ENCODE results near the gene SLC4A2.
"Not testable (repeated sequence)": the region's sequence is repeated elsewhere in the genome, so short reads cannot be mapped to it uniquely, and the experiment has no call there.

The SLC4A2 gene

GRCh38 chr7:151024435-151025056, 34.8 kb upstream of the SLC4A2 start, which contains the start of gene ATG9B:
ATG9B (minus strand) TSS chr7:151024494; CDS start chr7:151024423, 71 bp downstream.
- no CpG with 5 or more reads among the region's 4 CpGs for WGBS, 2 donors (ENCODE audit: extremely low coverage in 2 of 2, insufficient read length in 2 of 2, insufficient replicate concordance in 1 of 2)
- Histone ChIP-seq H4K91ac (ENCODE audit: low read depth, low read length, poor library complexity) (no peak within 1 kb of the TSS), H3K9ac (ENCODE audit: low read depth, low read length, poor library complexity) (no peak within 1 kb of the TSS), H2BK5ac (ENCODE audit: low read length) (peak within 1 kb of the TSS; percentile 73), H2AK5ac (ENCODE audit: low read depth, low read length) (peak within 1 kb of the TSS; percentile 72), H3K18ac (ENCODE audit: low read length) (peak within 1 kb of the TSS; percentile 84), H3K27ac (replicated peaks; ENCODE audit: low read length) (no peak within 1 kb of the TSS), H2BK15ac (ENCODE audit: low read length) (peak within 1 kb of the TSS; percentile 81), H3K27me3 (ENCODE audit: control insufficient read depth in 3 of 3, insufficient read depth in 3 of 3, low read depth in 1 of 3, low read length in 3 of 3) (no peaks in the 10 kb centered on the region), H2BK120ac (ENCODE audit: low read depth, low read length) (peak within 1 kb of the TSS; percentile 56), H3K14ac (ENCODE audit: low read length) (no peak within 1 kb of the TSS), H3K36me3 (replicated peaks in 1 of 2; ENCODE audit: control insufficient read depth in 2 of 2, insufficient read depth in 2 of 2, low read length in 2 of 2) (no peaks in the 10 kb centered on the region), H3K4ac (ENCODE audit: low read length) (peak within 1 kb of the TSS; percentile 72), H3K9me3 (replicated peaks in 1 of 2; ENCODE audit: control insufficient read depth in 2 of 2, insufficient read depth in 1 of 2, low read depth in 1 of 2, low read length in 2 of 2) (no peaks in the 10 kb centered on the region), H3K4me1 (ENCODE audit: control insufficient read depth in 2 of 2, insufficient read depth in 1 of 2, low read depth in 1 of 2, low read length in 2 of 2) (peaks cover 22 to 30% of the 10 kb centered on the region in 2 donors), H3K4me3 (ENCODE audit: low read length in 2 of 2) (no peak within 1 kb of the TSS), H2BK12ac (ENCODE audit: low read length) (peak within 1 kb of the TSS; percentile 69), H3K79me1 (ENCODE audit: low read depth, low read length) (peaks cover 2% of the 10 kb centered on the region), H3K23ac (ENCODE audit: low read depth, low read length, poor library complexity) (peak within 1 kb of the TSS; percentile 87), H3K4me2 (ENCODE audit: insufficient read depth, low read length, poor library complexity, severe bottlenecking) (no peak within 1 kb of the TSS), H4K8ac (ENCODE audit: low read depth, low read length) (peak within 1 kb of the TSS; percentile 1), H2AFZ (ENCODE audit: low read length) (no peak within 1 kb of the TSS)
- DNase-seq (ENCODE audit: low spot score) = no peak

- Histone ChIP-seq H3K79me1 (ENCODE audit: low read depth, low read length) (peaks cover 2% of the 10 kb centered on the region), H4K8ac (ENCODE audit: low read depth, low read length) (no peak overlapping the region), H3K9me3 (replicated peaks in 1 of 2; ENCODE audit: control insufficient read depth in 2 of 2, insufficient read depth in 1 of 2, low read depth in 1 of 2, low read length in 2 of 2) (no peaks in the 10 kb centered on the region), H2AFZ (ENCODE audit: low read length) (no peak overlapping the region), H2BK120ac (ENCODE audit: low read depth, low read length) (no peak overlapping the region), H3K14ac (ENCODE audit: low read length) (no peak overlapping the region), H3K4ac (ENCODE audit: low read length) (no peak overlapping the region), H3K36me3 (replicated peaks in 1 of 2; ENCODE audit: control insufficient read depth in 2 of 2, insufficient read depth in 2 of 2, low read length in 2 of 2) (no peaks in the 10 kb centered on the region), H2BK5ac (ENCODE audit: low read length) (no peak overlapping the region), H4K91ac (ENCODE audit: low read depth, low read length, poor library complexity) (no peak overlapping the region), H3K18ac (ENCODE audit: low read length) (no peak overlapping the region), H3K4me1 (ENCODE audit: control insufficient read depth in 2 of 2, insufficient read depth in 1 of 2, low read depth in 1 of 2, low read length in 2 of 2) (peaks cover 6 to 16% of the 10 kb centered on the region in 2 donors), H2AK5ac (ENCODE audit: low read depth, low read length) (peak overlapping the region; percentile 60), H3K4me2 (ENCODE audit: insufficient read depth, low read length, poor library complexity, severe bottlenecking) (no peak overlapping the region), H3K23ac (ENCODE audit: low read depth, low read length, poor library complexity) (no peak overlapping the region), H3K27ac (replicated peaks; ENCODE audit: low read length) (no peak overlapping the region), H3K27me3 (ENCODE audit: control insufficient read depth in 3 of 3, insufficient read depth in 3 of 3, low read depth in 1 of 3, low read length in 3 of 3) (no peaks in the 10 kb centered on the region), H2BK15ac (ENCODE audit: low read length) (peak overlapping the region; percentile 30), H3K4me3 (ENCODE audit: low read length in 2 of 2) (no peak overlapping the region), H3K9ac (ENCODE audit: low read depth, low read length, poor library complexity) (no peak overlapping the region), H2BK12ac (ENCODE audit: low read length) (no peak overlapping the region)
- no peak for DNase-seq (ENCODE audit: low spot score)
- WGBS, 2 donors (ENCODE audit: extremely low coverage in 2 of 2, insufficient read length in 2 of 2, insufficient replicate concordance in 1 of 2) = no CpG with 5 or more reads among the region's 4 CpGs
These were observed 33.3 kb upstream of the SLC4A2 start for GRCh38 chr7:151025924-151026671.

- peak overlapping the region in 1 of 2 donors; percentile 77 for H3K4me3 ChIP-seq (ENCODE audit: low read length in 2 of 2)
- not testable (repeated sequence) for H3K36me3 ChIP-seq (replicated peaks in 1 of 2; ENCODE audit: control insufficient read depth in 2 of 2, insufficient read depth in 2 of 2, low read length in 2 of 2); DNase-seq (ENCODE audit: low spot score)
These were observed 32.3 kb upstream of the SLC4A2 start for GRCh38 chr7:151026771-151027727.

More at GRCh38 chr7:151026771-151027727, 32.3 kb upstream of the SLC4A2 start:
- no CpG with 5 or more reads among the region's 19 CpGs for WGBS, 2 donors (ENCODE audit: extremely low coverage in 2 of 2, insufficient read length in 2 of 2, insufficient replicate concordance in 1 of 2)
- H2BK5ac ChIP-seq (ENCODE audit: low read length); H2BK12ac ChIP-seq (ENCODE audit: low read length); H3K9me3 ChIP-seq (replicated peaks in 1 of 2; ENCODE audit: control insufficient read depth in 2 of 2, insufficient read depth in 1 of 2, low read depth in 1 of 2, low read length in 2 of 2); H3K4ac ChIP-seq (ENCODE audit: low read length); H3K18ac ChIP-seq (ENCODE audit: low read length); H2AK5ac ChIP-seq (ENCODE audit: low read depth, low read length); H3K9ac ChIP-seq (ENCODE audit: low read depth, low read length, poor library complexity); H3K4me2 ChIP-seq (ENCODE audit: insufficient read depth, low read length, poor library complexity, severe bottlenecking); H2BK120ac ChIP-seq (ENCODE audit: low read depth, low read length); H4K91ac ChIP-seq (ENCODE audit: low read depth, low read length, poor library complexity); H3K79me1 ChIP-seq (ENCODE audit: low read depth, low read length); H4K8ac ChIP-seq (ENCODE audit: low read depth, low read length); H2BK15ac ChIP-seq (ENCODE audit: low read length); H3K27me3 ChIP-seq (ENCODE audit: control insufficient read depth in 3 of 3, insufficient read depth in 3 of 3, low read depth in 1 of 3, low read length in 3 of 3); H3K23ac ChIP-seq (ENCODE audit: low read depth, low read length, poor library complexity): not testable (repeated sequence)
- Histone ChIP-seq H3K14ac (ENCODE audit: low read length) (peak overlapping the region; percentile 38), H3K27ac (replicated peaks; ENCODE audit: low read length) (peak overlapping the region; percentile 5), H2AFZ (ENCODE audit: low read length) (peak overlapping the region; percentile 94), H3K4me1 (ENCODE audit: control insufficient read depth in 2 of 2, insufficient read depth in 1 of 2, low read depth in 1 of 2, low read length in 2 of 2) (peaks cover 5 to 13% of the 10 kb centered on the region in 2 donors)
